ENCODE measurements around the gene DTYMK. TPM values are rescaled to one million over a fixed set of nuclear protein-coding genes. Genes with fewer than 3 reads are reported as not detected.

Gene DTYMK
- total and polyA plus RNA-seq, 2 of the 8 experiments (the other 6 are each of a cell fraction or from before 2014, with no cell fraction given): 58.3 to 69.9 TPM

GRCh38 chr2:241676665-241677064, 9.9 kb downstream of the DTYMK start:
- no peak overlapping the region for H3K4me2 ChIP-seq (ENCODE audit: insufficient read depth in 1 of 2, low read depth in 2 of 2, low read length in 2 of 2)
- H4K91ac ChIP-seq (replicated peaks; ENCODE audit: insufficient read length, low read length): no peak overlapping the region
- H3K4me1 ChIP-seq (replicated peaks in 1 of 4; ENCODE audit: control insufficient read depth in 3 of 4, insufficient read depth in 4 of 4, low read length in 3 of 4): no peaks in the 10 kb centered on the region
- no peaks in the 10 kb centered on the region for H3K23me2 ChIP-seq (ENCODE audit: low read depth, low read length)
- H3K79me1 ChIP-seq (ENCODE audit: low read depth, low read length): no peaks in the 10 kb centered on the region; the same call in 1 of the 2 replicates
- no peaks in the 10 kb centered on the region for H3K27me3 ChIP-seq (replicated peaks in 1 of 4; ENCODE audit: control insufficient read depth in 3 of 4, extremely low read depth in 1 of 4, insufficient read depth in 3 of 4, low read length in 3 of 4)
- WGBS, 2 experiments (ENCODE audit: extremely low coverage in 1 of 2, insufficient coverage in 1 of 2, insufficient read length in 1 of 2, insufficient replicate concordance in 2 of 2, low coverage in 1 of 2, low lambda C conversion rate in 2 of 2, missing lambda C conversion rate in 1 of 2): 91% methylated on average over 16 of the region's 17 CpGs; no CpG with 5 or more reads in 1 of the 2 experiments
- H3K36me3 ChIP-seq (ENCODE audit: control insufficient read depth in 2 of 4, insufficient read depth in 4 of 4, low read length in 3 of 4): peaks cover 16 to 41% (median 28%) of the 10 kb centered on the region in 4 experiments; a peak in 7 of 8 replicates
- H2BK5ac ChIP-seq (ENCODE audit: low read depth, low read length): no peak overlapping the region; the same call in 1 of the 2 replicates
- no peak overlapping the region for H3K27ac ChIP-seq (ENCODE audit: low read depth, low read length)
- no peak overlapping the region for H2BK15ac ChIP-seq (ENCODE audit: low read length)
- H2AFZ ChIP-seq (ENCODE audit: low read length): no peak overlapping the region
- no peak overlapping the region for H3K14ac ChIP-seq (ENCODE audit: insufficient read length)
- FAIRE-seq (no peak), DNase-seq (ENCODE audit: low read depth in 1 of 2, low spot score in 2 of 2) (no peak)
- POLR2A ChIA-PET (ENCODE audit: partially characterized antibody): interaction anchor here (0.6 to 20.2 kb wide), 5 partner anchors 10 to 35 kb away, joined by 3 to 265 read pairs (median 8); partner anchors contain the start of genes DTYMK and ING5
- no peak for TF ChIP-seq YY1 (IDR thresholded peaks at IDR 0.05; ENCODE audit: low read depth, low read length)
- no peak for TF ChIP-seq GABPA (IDR thresholded peaks at IDR 0.05; ENCODE audit: borderline replicate concordance, insufficient read depth, low read length)
- no peak for TF ChIP-seq KDM5A (IDR thresholded peaks at IDR 0.05; ENCODE audit: low read length)
- H2BK12ac ChIP-seq (ENCODE audit: low read depth, low read length): no peak overlapping the region
- no peak overlapping the region for H4K5ac ChIP-seq (ENCODE audit: insufficient read length, low read depth, low read length)
- no peak overlapping the region for H2BK20ac ChIP-seq (ENCODE audit: low read length)
- no peaks in the 10 kb centered on the region for H3K79me2 ChIP-seq (ENCODE audit: control insufficient read depth in 1 of 2, insufficient read depth in 2 of 2, low read length in 2 of 2)
- no peaks in the 10 kb centered on the region for H3K9me3 ChIP-seq (ENCODE audit: insufficient read depth in 2 of 2, low read depth in 1 of 2, low read length in 1 of 2)
- no peak overlapping the region for H3K4ac ChIP-seq (replicated peaks; ENCODE audit: insufficient read length, low read depth, low read length)
- no peak overlapping the region for H3K18ac ChIP-seq (ENCODE audit: extremely low read depth, low read length)
- no peak overlapping the region for H2BK120ac ChIP-seq (replicated peaks; ENCODE audit: low read depth, low read length)
- peaks cover 7 to 18% of the 10 kb centered on the region in 2 experiments for H4K20me1 ChIP-seq (replicated peaks in 1 of 2; ENCODE audit: control insufficient read depth in 1 of 2, insufficient read depth in 2 of 2, low read length in 2 of 2)
- H3K56ac ChIP-seq (replicated peaks; ENCODE audit: insufficient read length, low read depth, low read length): no peak overlapping the region
- H2AK5ac ChIP-seq (ENCODE audit: low read depth, low read length): no peak overlapping the region
- H3K23ac ChIP-seq (ENCODE audit: insufficient read length): no peak overlapping the region
- no peak overlapping the region; the same call in 1 of the 2 replicates for H4K8ac ChIP-seq (ENCODE audit: extremely low read depth, insufficient read depth, low read length)
- H3K9ac ChIP-seq (replicated peaks in 1 of 4; ENCODE audit: extremely low read depth in 1 of 4, low read depth in 3 of 4, low read length in 3 of 4): no peak overlapping the region
- CTCF ChIA-PET (ENCODE audit: partially characterized antibody): interaction anchor here (1.0 to 2.9 kb wide), 4 partner anchors 10 to 202 kb away, joined by 3 to 11 read pairs (median 6); partner anchors contain the start of gene DTYMK
- no peak overlapping the region for H3K4me3 ChIP-seq (ENCODE audit: extremely low read depth in 1 of 4, insufficient read depth in 2 of 4, low read depth in 3 of 4, low read length in 4 of 4)
